Ishikawa (cell line): ENCODE data around the gene CSTPP1.

Source experiments
- MAX ChIP-seq: IDR thresholded peaks from 2 replicates; pipeline ENCODE4 v1.6.1; 2012
- REST ChIP-seq: IDR thresholded peaks from 2 replicates; pipeline ENCODE4 v1.6.1; 2012; ENCODE audit warnings: low read depth, mild to moderate bottlenecking
- TAF1 ChIP-seq: IDR thresholded peaks from 2 replicates; pipeline ENCODE4 v1.6.1; 2012; ENCODE audit warnings: low read depth, mild to moderate bottlenecking
- YY1 ChIP-seq: IDR thresholded peaks from 2 replicates; pipeline ENCODE4 v1.6.1; 2012; ENCODE audit warnings: low read depth

DNA sequence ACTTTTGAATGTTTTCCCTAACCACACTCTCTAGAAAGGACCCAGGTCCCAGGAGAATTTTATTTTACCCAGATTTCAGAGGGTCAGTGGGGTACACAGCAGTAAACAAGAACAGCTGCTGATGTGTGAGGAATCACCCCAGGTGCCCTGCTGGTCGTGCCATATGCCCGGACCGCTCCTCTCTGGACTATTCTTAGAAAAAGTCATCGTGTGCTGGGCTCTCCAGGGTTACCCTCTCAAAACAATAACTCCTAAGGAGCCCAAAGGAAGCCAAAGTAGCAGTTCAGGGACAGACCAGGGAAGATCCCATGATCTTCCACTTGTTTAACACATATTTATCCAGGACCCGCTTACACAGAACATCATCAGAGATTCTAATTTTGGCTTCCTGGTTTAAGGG is 47.9 kb upstream of the CSTPP1 start:
- TF ChIP-seq MAX: no peak
- no peak for TF ChIP-seq YY1
- TF ChIP-seq TAF1: no peak
- no peak for TF ChIP-seq REST
